RPMI8226 (cell line): ENCODE measurements around the gene VEZT.
A peak's percentile ranks its signal among the peaks of the same experiment; 100 is the strongest.
"Not testable (repeated sequence)": the region's sequence is repeated elsewhere in the genome, so short reads cannot be mapped to it uniquely, and the experiment has no call there.

Experiments
- DNase-seq: peaks from one replicate; pipeline ENCODE4 v3.0.0-alpha.2; 2015

Gene VEZT

GRCh38 chr12:95217377-95218149 lies at the start of gene VEZT, which contains the start of gene FGD6:
Gene VEZT (plus strand): TSS chr12:95217807. CDS start chr12:95217851, 44 bp downstream.
Gene FGD6 (minus strand): TSS chr12:95217467. CDS start chr12:95217240, 227 bp downstream.
- peak; percentile 99 for DNase-seq

- DNase-seq, result no peak
Observed at GRCh38 chr12:95168746-95169145, 48.9 kb upstream of the VEZT start.

GRCh38 chr12:95169368-95169767 lies 48.2 kb upstream of the VEZT start:
- no peak for DNase-seq

GRCh38 chr12:95173392-95174251 lies 44.0 kb upstream of the VEZT start:
- no peak for DNase-seq

GRCh38 chr12:95177201-95177768 lies 40.3 kb upstream of the VEZT start:
- no peak for DNase-seq

GRCh38 chr12:95178136-95178535 lies 39.5 kb upstream of the VEZT start:
- DNase-seq, result no peak

- no peak for DNase-seq
Observed at GRCh38 chr12:95179011-95179410, 38.6 kb upstream of the VEZT start.

GRCh38 chr12:95181103-95181502 lies 36.5 kb upstream of the VEZT start:
- no peak for DNase-seq

GRCh38 chr12:95182868-95183415 lies 34.7 kb upstream of the VEZT start:
- no peak for DNase-seq

- DNase-seq, result no peak
Observed at GRCh38 chr12:95184121-95184520, 33.5 kb upstream of the VEZT start.

- DNase-seq, result no peak
Observed at GRCh38 chr12:95185072-95185471, 32.5 kb upstream of the VEZT start.

GRCh38 chr12:95185854-95186253 lies 31.8 kb upstream of the VEZT start:
- DNase-seq, result no peak

- DNase-seq, result no peak
Observed at GRCh38 chr12:95187865-95188415, 29.7 kb upstream of the VEZT start.

- no peak for DNase-seq
Observed at GRCh38 chr12:95191060-95191696, 26.4 kb upstream of the VEZT start.

GRCh38 chr12:95192271-95192670 lies 25.3 kb upstream of the VEZT start:
- no peak for DNase-seq

GRCh38 chr12:95193139-95193538 lies 24.5 kb upstream of the VEZT start:
- no peak for DNase-seq

GRCh38 chr12:95195122-95195521 lies 22.5 kb upstream of the VEZT start:
- DNase-seq, result no peak

GRCh38 chr12:95196875-95197569 lies 20.6 kb upstream of the VEZT start:
- not testable (repeated sequence) for DNase-seq

- DNase-seq, result no peak
Observed at GRCh38 chr12:95197636-95198035, 20.0 kb upstream of the VEZT start.

- no peak for DNase-seq
Observed at GRCh38 chr12:95198914-95199313, 18.7 kb upstream of the VEZT start.

- no peak for DNase-seq
Observed at GRCh38 chr12:95200128-95200894, 17.3 kb upstream of the VEZT start.
